HG03175 (cell line): ENCODE results near the gene DOCK2.

Source experiments
- ATAC-seq: cut with Tn5 transposase; IDR thresholded peaks from one replicate; pipeline ENCODE4 v1.9.1; 2021; ENCODE audit warnings: mild to moderate bottlenecking, moderate library complexity; ENCODE audit not compliant: unreplicated experiment

DOCK2 gene

GRCh38 chr5:169893571-169893970 lies 256.5 kb downstream of the DOCK2 start:
- ATAC-seq, result no peak

DNA sequence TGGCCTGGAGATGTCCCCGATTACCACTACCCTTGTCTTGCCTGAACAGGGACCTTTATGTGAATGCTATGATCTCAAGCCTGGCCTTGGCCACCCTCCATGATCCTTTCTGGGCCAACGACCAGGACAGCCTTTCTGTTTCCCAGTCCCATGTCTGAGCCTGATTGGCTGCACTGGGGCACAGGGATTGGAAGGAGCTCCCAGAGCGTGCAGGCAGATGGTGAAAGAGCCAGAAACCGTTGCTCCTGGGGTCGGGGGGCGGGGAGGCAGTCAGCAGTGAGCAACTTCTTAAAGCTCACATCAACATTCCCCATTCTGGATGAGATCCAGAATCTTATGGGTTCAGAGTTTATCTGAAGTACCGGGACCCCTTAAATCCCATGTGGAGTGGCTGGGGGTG lies 258.9 kb downstream of the DOCK2 start:
- no peak for ATAC-seq

DNA sequence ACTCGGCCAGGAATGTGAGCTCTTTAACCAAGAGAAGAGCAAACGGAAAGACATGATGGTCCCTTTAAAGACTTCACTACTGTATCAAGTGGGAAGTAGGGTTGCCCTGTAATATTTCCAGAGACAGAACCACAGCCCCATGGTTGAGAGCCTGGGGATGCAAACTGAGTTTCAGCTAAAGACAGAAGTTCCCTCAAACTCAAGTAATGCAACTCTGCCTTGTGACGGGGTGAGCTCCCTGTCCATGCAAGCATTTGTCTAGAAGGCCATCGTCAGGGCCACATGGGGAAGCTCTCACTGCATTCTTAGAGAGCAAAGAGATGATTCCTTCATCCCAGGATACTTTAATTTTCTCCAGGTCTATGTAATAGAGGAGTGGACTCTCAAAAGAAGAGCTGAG lies 260.4 kb downstream of the DOCK2 start:
- ATAC-seq, result no peak

GRCh38 chr5:169901896-169902295 lies 264.8 kb downstream of the DOCK2 start:
- no peak for ATAC-seq

- no peak for ATAC-seq
Observed at GRCh38 chr5:169904059-169904458, 267.0 kb downstream of the DOCK2 start.

- no peak for ATAC-seq
Observed at GRCh38 chr5:169904508-169904907, 267.4 kb downstream of the DOCK2 start.

- ATAC-seq, result no peak
Observed at GRCh38 chr5:169905017-169905416, 267.9 kb downstream of the DOCK2 start.

GRCh38 chr5:169906745-169907649 lies 269.9 kb downstream of the DOCK2 start:
- ATAC-seq, result no peak

GRCh38 chr5:169908864-169909263 lies 271.8 kb downstream of the DOCK2 start:
- ATAC-seq, result no peak

DNA sequence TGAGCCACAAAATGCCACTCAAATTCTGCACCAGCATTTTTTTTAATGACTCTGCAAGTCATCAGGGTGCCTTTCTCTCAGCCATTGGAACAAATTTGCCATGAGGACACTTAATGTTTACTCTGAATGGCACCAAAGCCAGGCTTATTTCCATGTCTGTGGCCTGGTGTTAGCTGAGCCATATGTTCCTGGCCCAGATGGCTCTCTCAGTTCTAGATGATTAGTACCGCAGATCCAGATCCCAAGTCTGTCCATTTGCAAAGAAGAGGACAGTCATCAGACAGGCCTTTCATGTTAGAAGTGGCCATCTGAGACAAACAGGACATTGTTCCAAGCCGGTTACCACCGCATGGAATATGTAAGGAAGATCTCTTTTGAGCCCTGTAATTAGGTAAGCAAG lies 272.9 kb downstream of the DOCK2 start:
- no peak for ATAC-seq

- no peak for ATAC-seq
Observed at GRCh38 chr5:169910393-169910792, 273.3 kb downstream of the DOCK2 start.

DNA sequence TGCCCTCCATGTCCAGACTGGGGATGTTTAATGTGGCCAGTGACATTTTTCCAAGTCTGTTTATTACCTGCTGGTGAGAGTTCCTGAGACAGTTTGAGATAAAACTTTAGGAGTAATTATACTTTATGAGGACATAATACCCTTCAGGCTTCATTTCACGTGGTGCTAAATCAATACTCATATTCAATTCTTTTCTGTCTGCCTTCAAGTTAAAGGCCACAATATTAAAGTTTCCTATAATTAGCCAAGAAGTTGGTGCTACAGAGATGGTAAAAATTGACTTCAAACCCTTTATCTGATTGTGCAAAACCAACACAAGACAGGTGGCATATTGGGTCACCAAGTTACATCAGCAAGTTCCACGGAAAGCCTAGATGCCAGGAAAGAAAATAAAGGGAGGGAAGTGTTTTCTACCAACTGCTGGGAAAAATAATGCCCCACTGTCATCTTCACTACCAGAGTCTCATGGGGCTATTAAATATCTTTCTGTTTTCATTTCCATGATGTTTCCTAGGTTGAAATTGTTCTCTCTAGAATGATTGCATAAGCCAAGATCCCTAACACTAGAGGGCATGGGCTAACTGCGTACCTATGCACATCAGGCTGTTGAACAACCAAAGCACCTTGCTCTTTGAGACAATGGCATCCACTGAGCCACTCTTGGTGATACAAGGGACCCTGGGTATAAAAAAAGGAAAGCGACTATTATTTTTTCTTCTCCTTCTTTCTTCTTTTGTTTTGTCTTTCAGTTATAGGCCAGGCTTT lies 274.6 kb downstream of the DOCK2 start:
- ATAC-seq, result no peak

DNA sequence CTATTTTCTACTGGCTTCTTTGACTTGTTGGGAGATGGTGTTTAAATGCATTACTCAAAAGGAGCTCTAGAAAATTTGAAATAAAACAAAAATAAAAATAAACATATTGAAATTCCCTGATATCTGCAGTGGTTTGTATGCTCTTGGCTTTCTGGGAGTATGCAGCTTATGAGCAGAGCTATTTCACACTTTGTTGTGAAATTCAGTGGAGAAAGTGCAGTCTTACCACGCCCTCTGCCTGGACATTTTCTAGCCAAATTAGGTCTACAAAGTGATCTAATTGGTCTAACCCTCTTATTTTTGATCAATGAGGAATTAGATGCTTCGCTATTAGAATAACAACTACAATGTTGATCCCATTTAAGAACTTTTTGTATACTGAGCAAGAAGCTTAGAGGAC lies 276.4 kb downstream of the DOCK2 start:
- no peak for ATAC-seq

- ATAC-seq, result peak; percentile 60
Observed at GRCh38 chr5:169914766-169915165, 277.7 kb downstream of the DOCK2 start.

DNA sequence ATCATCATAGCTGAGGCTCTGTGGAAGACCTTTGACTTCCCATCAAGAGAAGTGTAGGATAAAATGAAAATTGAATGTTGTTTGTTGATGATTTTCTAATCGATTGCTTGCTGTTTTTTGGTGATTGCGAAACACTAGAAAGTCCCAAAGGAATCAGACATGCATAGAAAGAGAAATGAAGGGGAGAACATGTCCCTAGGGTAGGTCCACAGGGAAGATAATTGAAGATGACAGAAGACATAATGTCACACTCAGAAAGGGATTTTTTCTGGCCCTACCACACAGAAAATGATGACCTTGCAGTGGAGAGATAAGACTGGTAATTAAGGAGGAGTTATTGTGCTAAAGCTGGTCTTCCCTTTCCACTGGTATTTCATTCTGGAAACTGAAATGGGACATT lies 280.4 kb downstream of the DOCK2 start:
- no peak for ATAC-seq

- no peak for ATAC-seq
Observed at GRCh38 chr5:169918228-169918627, 281.2 kb downstream of the DOCK2 start.

DNA sequence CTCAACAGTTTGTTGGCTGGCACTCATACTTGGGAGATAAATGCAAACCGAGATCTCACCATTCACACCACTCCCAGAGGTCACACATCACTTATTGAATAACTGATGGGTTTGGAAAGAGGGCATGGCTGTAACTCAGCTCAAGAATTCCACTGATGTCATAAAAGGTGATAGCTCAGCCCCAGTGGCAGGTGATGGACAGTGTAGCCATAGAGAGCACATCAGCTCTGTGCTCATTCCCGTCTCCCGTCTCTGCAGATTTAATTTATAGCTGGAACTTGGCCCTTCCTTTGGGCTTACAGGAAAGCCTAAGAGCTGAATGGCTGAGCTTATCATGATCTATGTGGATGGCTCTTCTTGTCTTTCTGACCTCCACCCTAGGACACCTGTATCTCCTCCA lies 283.4 kb downstream of the DOCK2 start:
- no peak for ATAC-seq

DNA sequence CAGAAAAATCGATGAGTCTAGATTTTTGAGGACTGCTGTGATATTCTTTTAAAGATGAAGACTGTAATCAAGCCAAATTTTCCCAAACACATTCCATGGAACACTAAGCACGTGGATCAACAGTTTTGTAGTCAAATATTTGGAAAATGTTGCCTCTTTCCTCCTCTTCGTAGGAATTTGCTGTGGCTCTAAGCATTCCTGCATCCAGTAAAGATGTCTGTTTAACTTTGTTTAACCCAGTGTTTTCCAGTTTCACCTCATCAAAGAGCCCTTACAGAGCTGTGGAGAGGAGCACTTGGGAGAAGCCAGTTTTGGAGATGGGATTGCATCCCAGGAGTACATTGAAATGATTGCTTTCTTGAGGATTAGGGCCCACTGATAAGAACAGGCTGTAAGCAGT lies 284.3 kb downstream of the DOCK2 start:
- no peak for ATAC-seq

DNA sequence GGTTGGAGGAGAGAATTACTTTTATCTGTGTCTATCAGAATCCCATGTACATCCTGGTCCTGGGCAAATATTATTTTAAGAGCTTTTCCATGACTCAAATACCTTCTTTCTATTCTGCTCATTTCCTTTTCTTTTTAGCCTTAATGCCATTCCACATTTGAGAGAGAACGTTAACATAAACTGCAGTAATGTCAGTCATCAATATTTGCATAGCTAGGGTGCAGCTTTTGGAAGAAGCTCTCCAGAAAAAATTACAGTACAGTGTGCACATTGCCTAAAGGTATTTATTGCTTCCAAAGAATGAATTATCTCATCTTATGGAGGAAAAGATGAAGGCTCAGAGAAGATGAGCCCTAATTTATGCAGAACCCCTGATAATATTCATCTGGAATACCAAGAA lies 284.9 kb downstream of the DOCK2 start:
- ATAC-seq, result no peak

DNA sequence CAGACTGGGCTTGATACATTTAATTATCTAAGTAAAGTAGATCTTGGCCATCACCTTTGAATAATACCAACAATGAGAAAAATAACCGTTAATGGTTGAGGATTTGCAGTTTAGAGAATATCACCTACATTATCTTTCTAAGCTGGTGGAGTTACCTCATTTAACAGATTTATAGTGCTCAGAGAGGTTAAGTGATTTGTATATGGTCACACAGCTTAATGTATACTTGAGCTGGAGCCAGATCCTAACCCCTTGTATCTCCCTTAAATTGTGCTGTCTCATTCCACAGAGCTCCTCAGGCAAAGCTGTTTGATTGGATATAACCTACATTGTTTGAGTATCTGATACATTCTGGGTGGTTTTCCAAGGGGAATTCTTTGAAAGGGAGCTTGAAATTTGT lies 285.4 kb downstream of the DOCK2 start:
- ATAC-seq, result no peak

DNA sequence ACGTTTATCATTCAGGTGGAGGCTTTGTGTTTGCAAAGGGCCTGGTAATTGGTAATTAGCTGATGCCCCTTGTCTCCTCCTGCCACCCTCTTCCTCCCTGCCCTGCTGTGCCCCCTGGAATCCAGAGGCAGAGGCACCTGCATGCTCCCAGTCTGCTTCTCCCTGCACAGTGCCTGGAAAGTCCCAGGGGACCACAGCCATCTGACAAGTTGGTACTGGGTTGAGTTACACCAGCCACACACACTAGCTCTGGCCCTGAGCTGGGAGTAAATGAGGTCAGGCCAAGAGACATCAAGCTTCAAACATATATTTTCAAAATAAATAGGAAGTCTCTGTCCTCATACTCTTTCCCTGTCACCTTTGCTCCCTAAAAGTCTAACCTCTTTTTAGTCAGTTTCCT lies 286.9 kb downstream of the DOCK2 start:
- ATAC-seq, result no peak

DNA sequence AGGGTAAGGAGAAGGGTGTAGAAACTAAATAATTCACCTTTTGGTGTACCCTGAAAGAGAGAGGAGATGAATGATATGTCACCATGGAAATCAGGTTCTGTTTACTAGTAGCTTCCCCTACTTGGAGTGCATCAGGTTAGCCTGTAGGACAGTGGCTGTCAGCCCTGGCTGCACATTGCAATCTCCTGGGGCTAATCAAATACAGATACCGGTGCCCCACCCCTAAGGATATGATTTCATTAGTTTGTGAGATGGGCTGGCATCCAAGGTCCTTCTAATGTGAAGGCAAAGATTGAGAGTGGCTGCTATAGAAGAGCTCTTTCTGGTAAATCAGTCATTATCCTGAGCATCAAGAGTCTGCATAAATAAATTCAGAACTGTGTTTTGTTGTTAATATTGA lies 296.1 kb downstream of the DOCK2 start:
- no peak for ATAC-seq
